ENCODE measurements around the gene FARP1. TPM values are rescaled to one million over a fixed set of nuclear protein-coding genes. Genes with fewer than 3 reads are reported as not detected.

Gene FARP1
- total RNA-seq, 2 experiments from 2014 or later, result 0.55 to 1.9 TPM

DNA sequence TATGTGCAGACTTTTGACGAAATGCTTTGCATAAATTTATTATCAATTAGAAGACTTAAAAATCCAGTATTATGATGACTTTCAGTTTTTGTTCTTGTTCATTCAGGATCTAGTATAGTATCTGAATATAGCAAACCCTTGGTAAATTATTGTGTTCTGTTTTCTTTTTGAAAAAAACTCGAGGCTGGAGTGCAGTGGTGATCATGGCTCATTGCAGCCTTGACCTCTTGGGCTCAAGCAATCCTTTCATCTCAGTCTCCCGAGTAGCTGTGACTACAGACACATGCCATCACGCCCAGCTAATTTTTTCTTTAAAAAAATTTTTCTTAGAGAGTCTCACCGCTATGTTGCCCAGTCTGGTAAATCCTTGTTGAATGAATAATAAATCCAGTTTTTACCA, 4.6 kb downstream of the FARP1 start:
- peaks cover 54% of the 10 kb centered on the region for H3K27me3 Mint-ChIP-seq

DNA sequence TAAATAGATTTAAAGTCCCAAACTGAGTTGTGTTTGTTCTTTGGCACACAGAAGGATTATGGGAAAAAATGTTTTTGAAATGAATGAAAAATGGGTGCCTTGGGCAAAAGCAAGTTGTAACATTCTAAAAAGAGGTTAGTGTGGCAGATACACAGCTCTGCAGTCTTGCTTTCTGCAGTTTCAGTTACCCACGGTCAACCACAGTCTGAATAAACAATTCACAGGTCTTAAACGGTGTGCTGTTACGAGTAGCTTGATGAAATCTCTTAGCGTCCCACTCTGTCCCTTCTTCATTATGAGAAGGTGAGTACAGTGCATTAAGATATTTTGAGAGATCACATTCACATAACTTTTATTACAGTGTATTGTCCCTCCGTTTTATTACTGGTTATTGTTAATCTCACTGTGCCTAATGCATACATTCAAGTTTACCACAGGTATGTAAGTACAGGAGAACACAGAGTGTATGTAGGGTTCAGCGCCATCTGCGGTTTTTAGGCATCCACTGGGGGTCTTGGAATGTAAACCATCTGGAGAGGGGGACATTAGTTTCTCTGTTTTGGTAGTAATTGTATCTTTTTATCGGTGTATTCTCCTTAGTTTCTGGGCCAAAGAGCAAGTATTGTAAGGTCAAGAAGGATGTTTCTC, 8.1 kb downstream of the FARP1 start:
- no peak overlapping the region for H3K27ac Mint-ChIP-seq
- no peaks in the 10 kb centered on the region for H3K36me3 Mint-ChIP-seq
- H3K4me1 Mint-ChIP-seq, result no peaks in the 10 kb centered on the region
- DNase-seq (no peak), ATAC-seq (ENCODE audit: low read depth) (no peak)
- no peak overlapping the region for H3K4me3 Mint-ChIP-seq
- no peaks in the 10 kb centered on the region for H3K9me3 Mint-ChIP-seq
- H3K27me3 Mint-ChIP-seq, result peaks cover 31% of the 10 kb centered on the region
- POLR2A ChIA-PET, result no interaction called here

More for the DNA sequence above, 4.6 kb downstream of the FARP1 start:
- no peak for DNase-seq
- ATAC-seq (ENCODE audit: low read depth), result no peak
- POLR2A ChIA-PET, result no interaction called here
- no peaks in the 10 kb centered on the region for H3K36me3 Mint-ChIP-seq
- no peaks in the 10 kb centered on the region for H3K9me3 Mint-ChIP-seq
- no peak overlapping the region for H3K4me3 Mint-ChIP-seq
- peaks cover 5% of the 10 kb centered on the region for H3K4me1 Mint-ChIP-seq
- no peak overlapping the region for H3K27ac Mint-ChIP-seq

DNA sequence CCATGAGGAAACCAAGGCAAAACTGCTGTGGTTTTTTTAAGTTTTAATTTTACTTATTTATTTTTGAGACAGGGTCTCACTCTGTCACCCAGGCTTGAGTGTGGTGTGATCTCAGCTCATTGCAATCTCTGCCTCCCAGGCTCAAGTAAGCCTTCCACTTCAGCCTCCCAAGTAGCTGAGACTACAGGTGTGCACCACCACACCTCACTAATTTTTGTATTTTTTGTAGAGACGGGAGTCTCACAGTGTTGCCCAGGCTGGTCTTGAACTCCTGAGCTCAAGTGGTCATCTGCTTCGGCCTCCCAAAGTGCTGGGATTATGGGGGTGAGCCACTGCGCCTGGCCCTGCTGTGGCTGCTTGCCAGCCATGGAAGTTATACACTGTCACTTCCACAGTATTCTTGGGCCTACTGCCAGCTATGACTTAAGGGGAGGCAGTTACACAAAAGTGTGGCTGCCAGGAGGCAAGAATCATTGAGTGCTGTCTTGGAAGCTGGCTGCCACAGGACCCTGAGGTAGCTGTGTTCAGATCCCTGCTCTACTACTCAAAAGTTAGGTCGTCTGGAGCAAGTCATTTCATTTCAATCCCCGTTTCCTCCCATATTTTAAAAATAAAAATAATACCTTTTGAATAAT, 12.7 kb downstream of the FARP1 start:
- Mint-ChIP-seq H3K36me3 (no peaks in the 10 kb centered on the region), H3K9me3 (no peaks in the 10 kb centered on the region), H3K4me3 (no peak overlapping the region), H3K4me1 (no peaks in the 10 kb centered on the region), H3K27ac (no peak overlapping the region), H3K27me3 (peaks cover 5% of the 10 kb centered on the region)
- DNase-seq (no peak), ATAC-seq (ENCODE audit: low read depth) (no peak)
- POLR2A ChIA-PET, result no interaction called here

DNA sequence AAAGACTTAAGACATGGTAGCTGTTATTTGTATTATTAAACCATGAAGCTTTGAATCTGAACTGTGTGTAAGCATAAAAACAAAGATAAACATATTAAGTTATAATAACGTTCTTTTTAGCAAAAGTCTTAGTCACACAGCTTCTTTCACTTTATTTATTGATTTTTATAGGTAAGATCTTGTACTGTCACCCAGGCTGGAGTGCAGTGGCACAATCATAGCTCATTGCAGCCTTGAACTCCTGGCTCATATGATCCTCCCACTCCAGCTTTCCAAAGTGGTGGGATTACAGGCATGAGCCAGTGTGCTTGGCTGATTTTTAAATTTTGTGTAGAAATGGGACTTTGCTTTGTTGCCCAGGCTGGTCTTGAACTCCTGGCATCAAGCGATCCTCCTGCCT, 13.4 kb downstream of the FARP1 start:
- no peak overlapping the region for H3K4me3 Mint-ChIP-seq
- ATAC-seq (ENCODE audit: low read depth) (no peak), DNase-seq (no peak)
- H3K36me3 Mint-ChIP-seq, result no peaks in the 10 kb centered on the region
- H3K27me3 Mint-ChIP-seq, result peaks cover 3% of the 10 kb centered on the region
- POLR2A ChIA-PET, result no interaction called here
- no peak overlapping the region for H3K27ac Mint-ChIP-seq
- no peaks in the 10 kb centered on the region for H3K9me3 Mint-ChIP-seq
- no peaks in the 10 kb centered on the region for H3K4me1 Mint-ChIP-seq

DNA sequence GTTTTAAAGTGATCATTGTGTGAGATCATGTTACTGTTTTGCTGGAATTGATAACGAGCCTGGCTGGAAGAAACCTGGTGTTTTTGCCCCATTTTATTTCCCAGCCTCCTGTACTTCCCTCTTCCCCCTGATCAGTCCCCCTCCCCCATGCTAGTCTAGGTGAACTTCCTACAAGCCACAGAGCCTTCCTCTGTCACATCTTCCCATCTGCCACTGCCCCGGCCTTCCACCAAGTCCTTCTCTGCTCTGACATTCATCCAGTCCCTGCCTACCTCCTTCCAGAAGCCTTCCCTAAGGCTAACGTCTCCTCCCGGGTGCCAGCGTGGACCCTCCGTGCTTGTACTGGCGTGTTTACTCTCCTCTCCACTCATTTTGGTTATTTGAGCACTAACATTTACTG, 14.3 kb downstream of the FARP1 start:
- Mint-ChIP-seq H3K36me3 (no peaks in the 10 kb centered on the region), H3K27me3 (peaks cover 3% of the 10 kb centered on the region), H3K4me3 (no peak overlapping the region), H3K9me3 (no peaks in the 10 kb centered on the region), H3K4me1 (no peaks in the 10 kb centered on the region), H3K27ac (no peak overlapping the region)
- POLR2A ChIA-PET, result no interaction called here
- DNase-seq (no peak), ATAC-seq (ENCODE audit: low read depth) (no peak)

DNA sequence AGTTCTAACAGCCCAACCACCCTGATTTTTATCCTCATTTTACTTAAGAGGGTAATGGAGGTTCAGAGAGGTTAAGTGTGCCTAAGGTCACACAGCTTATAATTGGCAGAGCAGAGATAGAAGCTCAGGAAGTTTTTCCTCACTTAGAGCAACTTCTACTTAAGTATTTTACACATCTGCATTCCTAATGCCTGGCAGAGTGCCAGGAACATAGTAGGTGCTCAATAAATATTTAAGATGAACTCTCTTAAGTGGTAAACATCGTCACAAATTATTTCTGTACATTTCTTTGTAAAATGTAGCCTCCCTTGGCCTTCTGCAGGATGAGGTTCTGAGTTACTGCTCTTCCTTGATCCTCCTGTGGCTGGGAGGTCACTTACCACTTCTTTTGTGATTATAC, 14.7 kb downstream of the FARP1 start:
- Mint-ChIP-seq H3K27ac (no peak overlapping the region), H3K36me3 (no peaks in the 10 kb centered on the region), H3K9me3 (no peaks in the 10 kb centered on the region), H3K27me3 (peaks cover 3% of the 10 kb centered on the region), H3K4me1 (no peaks in the 10 kb centered on the region), H3K4me3 (no peak overlapping the region)
- POLR2A ChIA-PET, result no interaction called here
- DNase-seq (no peak), ATAC-seq (ENCODE audit: low read depth) (no peak)

DNA sequence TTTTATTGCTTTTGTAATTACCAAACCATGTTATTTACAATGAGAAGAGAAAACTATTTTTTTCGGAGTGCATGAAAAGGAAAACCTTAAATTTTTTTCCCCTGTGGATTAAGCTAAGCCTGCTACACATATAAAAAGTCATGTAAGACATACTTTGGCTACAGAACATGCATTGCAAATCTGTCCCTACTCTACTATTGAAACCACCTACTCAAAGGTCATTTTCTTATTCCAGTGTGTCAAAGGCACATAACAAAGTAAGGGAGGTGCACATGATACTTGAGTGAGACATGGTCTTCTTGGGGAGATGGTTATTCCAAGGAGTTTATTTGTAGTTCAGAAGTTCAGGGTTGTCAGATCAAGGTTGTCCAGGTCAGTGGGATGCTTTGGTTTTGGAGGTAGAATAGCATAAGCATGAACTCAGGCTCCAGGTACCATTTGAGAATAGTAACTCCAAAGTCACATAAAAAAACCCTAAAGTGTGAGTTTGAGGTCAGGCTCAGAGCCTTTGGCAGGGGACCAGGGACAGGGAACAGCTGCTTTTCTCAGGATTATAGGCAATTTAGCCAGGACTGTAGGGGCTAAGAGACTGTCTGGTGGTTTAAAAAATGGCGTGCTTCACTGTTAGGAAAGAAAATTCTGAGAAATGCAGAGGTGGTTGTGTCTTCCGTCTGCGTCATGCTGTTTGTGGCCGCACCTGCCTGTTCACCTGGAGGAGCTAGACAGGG, 15.4 kb downstream of the FARP1 start:
- Mint-ChIP-seq H3K27me3 (peaks cover 3% of the 10 kb centered on the region), H3K36me3 (no peaks in the 10 kb centered on the region), H3K4me1 (no peaks in the 10 kb centered on the region), H3K27ac (no peak overlapping the region), H3K4me3 (no peak overlapping the region), H3K9me3 (no peaks in the 10 kb centered on the region)
- ATAC-seq (ENCODE audit: low read depth), result no peak
- POLR2A ChIA-PET, result no interaction called here
- DNase-seq, result no peak

DNA sequence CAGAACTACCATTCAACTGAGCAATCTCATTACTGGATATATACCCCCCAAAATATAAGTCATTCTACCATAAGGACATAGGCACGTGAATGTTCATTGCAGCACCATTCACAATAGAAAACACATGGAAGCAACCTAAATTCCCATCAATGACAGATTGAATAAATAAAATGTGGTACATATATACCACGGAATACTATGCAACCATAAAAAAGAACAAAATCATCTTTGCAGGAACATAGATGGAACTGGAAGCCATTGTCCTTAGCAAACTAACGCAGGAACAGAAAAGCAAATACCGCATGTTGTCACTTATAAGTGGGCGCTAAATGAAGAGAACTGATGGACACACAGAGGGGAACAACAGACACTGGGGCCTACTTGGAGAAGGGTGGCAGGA, 20.0 kb downstream of the FARP1 start:
- Mint-ChIP-seq H3K36me3 (no peaks in the 10 kb centered on the region), H3K4me1 (no peaks in the 10 kb centered on the region), H3K4me3 (no peak overlapping the region), H3K9me3 (no peaks in the 10 kb centered on the region), H3K27me3 (peaks cover 3% of the 10 kb centered on the region), H3K27ac (no peak overlapping the region)
- POLR2A ChIA-PET, result no interaction called here
- DNase-seq, result no peak
- no peak for ATAC-seq (ENCODE audit: low read depth)

DNA sequence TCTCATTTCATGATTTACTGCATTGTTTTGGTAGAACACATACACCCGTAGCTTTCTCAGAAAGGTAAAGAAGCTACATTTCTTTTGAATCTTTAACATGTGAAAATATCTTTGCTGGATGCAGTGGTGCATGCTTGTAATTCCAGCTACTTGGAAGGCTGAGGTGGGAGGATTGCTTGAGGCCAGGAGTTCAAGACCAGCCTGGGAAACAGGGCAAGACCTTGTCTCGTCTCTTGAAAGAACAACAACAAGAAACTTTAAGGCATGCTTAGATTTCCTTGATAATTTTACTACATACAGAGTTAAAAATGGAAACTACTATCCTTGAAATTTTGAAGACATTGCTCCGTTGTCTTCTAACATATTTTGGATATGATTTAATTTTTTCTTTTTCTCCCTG, 26.4 kb downstream of the FARP1 start:
- POLR2A ChIA-PET, result no interaction called here
- no peak for ATAC-seq (ENCODE audit: low read depth)
- peaks cover 6% of the 10 kb centered on the region for H3K27me3 Mint-ChIP-seq

DNA sequence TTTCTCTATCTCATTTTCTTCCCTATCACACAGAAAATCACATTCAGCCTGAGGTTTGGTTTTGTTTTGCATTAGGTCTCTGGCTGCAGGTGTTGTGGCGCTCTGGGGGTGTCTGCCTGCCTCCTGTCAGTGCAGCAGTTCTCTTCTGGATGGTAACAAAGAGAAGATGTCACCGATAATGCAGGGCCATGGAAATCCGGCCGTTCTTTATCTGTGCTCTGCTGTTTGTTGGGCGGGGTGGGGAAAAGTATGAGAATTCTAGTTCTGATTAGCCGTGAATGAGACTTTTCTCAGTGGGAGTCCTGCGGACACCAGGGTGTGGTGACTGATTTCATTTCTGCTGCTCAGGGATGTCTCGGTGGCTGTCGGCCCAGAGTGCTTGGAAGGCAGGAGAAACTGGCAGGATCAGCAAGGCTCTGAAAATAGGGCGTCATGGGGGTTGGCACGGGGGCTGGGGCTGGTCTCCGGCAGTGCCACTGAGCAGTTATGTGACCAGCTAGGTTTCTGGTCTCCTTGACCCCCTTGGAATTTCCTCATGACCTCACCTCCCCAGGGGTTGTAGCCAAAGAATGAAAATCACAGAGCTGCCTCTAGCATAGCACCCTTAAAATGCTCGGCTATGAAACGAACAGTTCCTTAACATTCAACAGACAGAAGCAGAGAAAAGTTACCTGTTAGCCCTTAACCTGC, 29.2 kb downstream of the FARP1 start:
- H3K36me3 Mint-ChIP-seq, result no peaks in the 10 kb centered on the region
- no peak for DNase-seq
- no peaks in the 10 kb centered on the region for H3K9me3 Mint-ChIP-seq
- H3K4me1 Mint-ChIP-seq, result no peaks in the 10 kb centered on the region
- no peak overlapping the region for H3K27ac Mint-ChIP-seq
- peaks cover 6% of the 10 kb centered on the region for H3K27me3 Mint-ChIP-seq
- ATAC-seq (ENCODE audit: low read depth), result no peak
- no peak overlapping the region for H3K4me3 Mint-ChIP-seq
- POLR2A ChIA-PET, result no interaction called here

More for the DNA sequence above, 26.4 kb downstream of the FARP1 start:
- Mint-ChIP-seq H3K4me3 (no peak overlapping the region), H3K36me3 (no peaks in the 10 kb centered on the region), H3K27ac (no peak overlapping the region), H3K9me3 (no peaks in the 10 kb centered on the region), H3K4me1 (no peaks in the 10 kb centered on the region)
- no peak for DNase-seq

DNA sequence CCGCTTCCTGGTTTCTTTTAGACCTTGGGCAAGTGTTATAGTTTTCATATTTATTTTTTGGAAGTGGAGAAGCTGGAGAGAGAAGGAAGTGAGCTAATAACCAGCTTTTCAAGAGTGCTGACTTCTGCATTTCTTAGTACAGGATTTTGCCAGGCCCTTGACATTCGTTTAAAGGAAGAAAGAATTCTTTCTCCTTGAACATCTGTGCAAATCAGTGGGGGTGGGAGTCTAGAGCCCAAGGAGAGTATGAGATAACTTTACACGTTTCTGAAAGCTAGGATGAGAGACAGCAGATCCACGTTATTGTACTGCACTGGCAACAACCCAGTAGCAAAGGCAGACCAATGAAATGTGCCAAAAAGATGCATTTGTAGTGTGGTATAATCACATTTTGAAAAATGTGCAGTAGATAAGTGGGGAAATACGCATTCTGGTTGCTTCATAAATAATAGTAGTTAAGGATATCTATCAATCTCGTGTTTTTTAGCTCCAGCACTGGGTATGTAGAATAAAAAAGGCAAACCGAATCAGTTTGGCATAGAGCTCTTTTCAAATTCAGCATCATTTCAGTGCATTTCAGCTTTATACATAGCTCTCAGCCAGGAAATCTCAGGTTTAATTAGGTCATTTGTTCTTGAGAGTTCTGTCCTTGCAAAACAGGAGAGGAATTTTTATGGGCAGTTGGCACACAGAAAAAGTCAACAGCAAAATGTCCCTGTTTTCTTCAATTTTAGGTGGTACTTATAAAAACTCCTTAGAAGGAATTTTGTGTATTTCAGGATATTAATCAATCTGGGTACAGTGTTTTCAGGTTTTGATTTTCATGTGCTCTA, 29.9 kb downstream of the FARP1 start:
- Mint-ChIP-seq H3K9me3 (no peaks in the 10 kb centered on the region), H3K36me3 (no peaks in the 10 kb centered on the region), H3K4me1 (no peaks in the 10 kb centered on the region), H3K27ac (no peak overlapping the region), H3K27me3 (peaks cover 6% of the 10 kb centered on the region), H3K4me3 (no peak overlapping the region)
- DNase-seq (no peak), ATAC-seq (ENCODE audit: low read depth) (no peak)
- POLR2A ChIA-PET, result no interaction called here

DNA sequence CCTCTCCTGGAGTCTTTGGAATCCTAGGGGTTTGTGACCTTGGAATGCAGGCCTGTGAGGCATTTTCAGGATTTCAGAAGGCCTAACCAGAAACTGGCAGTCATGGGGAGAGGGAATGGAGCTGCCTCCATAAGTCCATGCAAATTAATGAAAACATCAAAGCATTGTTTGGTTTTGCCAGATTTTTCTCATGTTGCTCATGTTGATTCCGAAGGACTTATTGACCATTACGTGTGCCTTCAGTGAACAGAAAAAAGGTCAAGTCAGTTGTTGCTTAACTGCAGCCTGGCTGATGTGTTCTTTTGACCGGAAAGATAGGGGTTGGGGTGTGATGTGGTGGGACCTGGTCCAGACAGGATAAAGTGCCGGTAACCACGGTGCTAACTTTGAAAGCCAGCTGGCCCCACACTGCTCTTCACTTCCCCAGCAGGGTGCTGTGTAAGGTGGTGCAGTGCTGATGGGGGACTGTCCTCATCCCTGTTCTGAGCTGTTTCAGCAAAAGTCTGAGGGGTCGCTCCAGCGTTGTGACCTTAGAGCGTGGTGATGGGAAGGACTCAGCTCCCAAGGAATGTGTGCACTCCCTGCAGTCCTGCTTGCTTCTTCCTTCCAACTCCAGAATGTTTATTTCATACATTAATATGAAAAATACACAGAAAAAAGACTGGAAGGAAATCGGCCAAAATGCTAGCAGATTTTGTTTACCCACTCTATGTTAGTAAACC, 30.7 kb downstream of the FARP1 start:
- no peaks in the 10 kb centered on the region for H3K9me3 Mint-ChIP-seq
- DNase-seq (no peak), ATAC-seq (ENCODE audit: low read depth) (no peak)
- H3K4me3 Mint-ChIP-seq, result no peak overlapping the region
- peaks cover 6% of the 10 kb centered on the region for H3K27me3 Mint-ChIP-seq
- POLR2A ChIA-PET, result no interaction called here
- H3K36me3 Mint-ChIP-seq, result no peaks in the 10 kb centered on the region
- H3K27ac Mint-ChIP-seq, result no peak overlapping the region
- no peaks in the 10 kb centered on the region for H3K4me1 Mint-ChIP-seq

DNA sequence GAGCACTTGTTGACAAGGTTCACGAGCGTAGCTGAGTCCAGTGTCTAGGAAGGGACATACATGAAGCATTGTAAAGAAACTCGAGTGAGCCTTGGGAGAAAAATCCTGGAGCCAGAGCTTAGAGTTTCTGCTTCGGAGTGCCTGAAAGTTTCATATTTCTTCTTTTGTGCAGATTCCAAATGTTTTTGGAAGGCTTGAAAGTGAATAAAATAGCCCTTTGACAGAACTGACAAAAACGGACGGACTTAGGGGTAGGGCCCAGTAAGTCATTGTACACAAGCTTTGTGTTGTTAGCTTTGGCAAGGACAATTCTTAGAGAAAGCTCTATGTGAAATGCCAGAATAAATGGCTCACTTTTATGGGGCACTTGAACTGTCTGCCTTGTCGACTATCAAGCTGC, 31.4 kb downstream of the FARP1 start:
- ATAC-seq (ENCODE audit: low read depth), result no peak

More for the DNA sequence above, 31.4 kb downstream of the FARP1 start:
- no peaks in the 10 kb centered on the region for H3K36me3 Mint-ChIP-seq
- peaks cover 6% of the 10 kb centered on the region for H3K27me3 Mint-ChIP-seq
- H3K4me3 Mint-ChIP-seq, result no peak overlapping the region
- no peaks in the 10 kb centered on the region for H3K9me3 Mint-ChIP-seq
- no peak overlapping the region for H3K27ac Mint-ChIP-seq
- DNase-seq, result no peak
- POLR2A ChIA-PET, result no interaction called here
- H3K4me1 Mint-ChIP-seq, result no peaks in the 10 kb centered on the region
